Stimulated activated CD4-positive, alpha-beta T cell treated with anti-CD3 and anti-CD28 coated beads, Interleukin-1b, Interleukin-23, amount 100 ng/mL, for 1 hour (primary cell): ENCODE measurements around the gene ZNF423.

Source experiments
- DNase-seq, 2 donors: peaks; one replicate each; pipeline ENCODE4 v3.0.0-alpha.2; 2020; ENCODE audit warnings: low read depth in 2 of 2

The ZNF423 gene

GRCh38 chr16:49849037-49849753 lies 6.7 kb downstream of the ZNF423 start:
- no peak for DNase-seq

- no peak for DNase-seq
Measured at GRCh38 chr16:49848530-49848929, 7.4 kb downstream of the ZNF423 start.

GRCh38 chr16:49846800-49847199 lies 9.1 kb downstream of the ZNF423 start:
- no peak for DNase-seq

DNA sequence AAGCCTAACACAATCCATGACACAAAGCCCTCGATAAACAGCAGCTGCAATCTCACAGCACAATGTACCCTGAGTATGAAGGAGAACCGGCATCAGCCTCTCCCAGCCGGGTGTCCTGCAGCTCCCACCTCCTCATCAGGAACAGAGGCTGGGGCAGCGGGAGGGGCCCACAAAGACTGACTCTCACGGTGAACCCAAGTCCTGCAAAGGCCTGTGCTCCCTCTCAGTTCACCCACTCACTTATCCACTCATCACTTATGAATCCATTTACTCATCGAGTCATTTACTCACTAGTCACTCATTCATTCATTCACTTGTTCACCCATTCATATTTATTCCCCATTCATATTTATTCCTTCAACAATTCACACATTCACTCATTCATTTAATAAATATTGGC lies 11.6 kb downstream of the ZNF423 start:
- DNase-seq = no peak

- no peak for DNase-seq
Measured at GRCh38 chr16:49843758-49844157, 12.2 kb downstream of the ZNF423 start.

GRCh38 chr16:49842972-49843371 lies 12.9 kb downstream of the ZNF423 start:
- DNase-seq = no peak

GRCh38 chr16:49839017-49839825 lies 16.7 kb downstream of the ZNF423 start:
- DNase-seq = no peak

GRCh38 chr16:49838441-49839016 lies 17.4 kb downstream of the ZNF423 start:
- no peak for DNase-seq

GRCh38 chr16:49837688-49838410 lies 18.1 kb downstream of the ZNF423 start:
- DNase-seq = no peak

- no peak for DNase-seq
Measured at GRCh38 chr16:49836668-49837067, 19.2 kb downstream of the ZNF423 start.

- DNase-seq = no peak
Measured at GRCh38 chr16:49836218-49836617, 19.7 kb downstream of the ZNF423 start.

GRCh38 chr16:49835161-49835777 lies 20.6 kb downstream of the ZNF423 start:
- no peak for DNase-seq

GRCh38 chr16:49834531-49835151 lies 21.3 kb downstream of the ZNF423 start:
- no peak for DNase-seq

GRCh38 chr16:49833796-49834530 lies 21.9 kb downstream of the ZNF423 start:
- DNase-seq = no peak

GRCh38 chr16:49833085-49833484 lies 22.8 kb downstream of the ZNF423 start:
- DNase-seq = no peak

DNA sequence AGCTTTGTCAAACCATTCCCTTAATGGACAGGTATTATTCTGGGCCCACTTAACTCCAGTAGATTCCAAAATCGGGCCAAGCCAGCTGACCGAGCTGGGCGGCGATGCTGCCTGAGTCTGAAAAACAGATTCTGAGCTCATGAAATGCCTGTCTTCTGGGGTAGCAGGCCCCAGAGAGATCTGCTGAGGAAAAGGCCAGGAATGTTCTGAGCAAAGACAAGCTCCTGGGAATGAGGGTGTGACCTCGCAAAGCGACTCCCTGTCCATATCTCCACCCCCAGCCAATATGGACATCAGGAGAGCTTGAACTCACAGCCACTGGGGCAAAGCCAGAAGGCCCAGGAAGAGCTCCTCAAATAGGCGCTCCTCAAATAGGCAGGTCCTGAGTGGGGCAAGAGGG lies 23.7 kb downstream of the ZNF423 start:
- DNase-seq = no peak

- DNase-seq = no peak
Measured at GRCh38 chr16:49830873-49831272, 25.0 kb downstream of the ZNF423 start.

DNA sequence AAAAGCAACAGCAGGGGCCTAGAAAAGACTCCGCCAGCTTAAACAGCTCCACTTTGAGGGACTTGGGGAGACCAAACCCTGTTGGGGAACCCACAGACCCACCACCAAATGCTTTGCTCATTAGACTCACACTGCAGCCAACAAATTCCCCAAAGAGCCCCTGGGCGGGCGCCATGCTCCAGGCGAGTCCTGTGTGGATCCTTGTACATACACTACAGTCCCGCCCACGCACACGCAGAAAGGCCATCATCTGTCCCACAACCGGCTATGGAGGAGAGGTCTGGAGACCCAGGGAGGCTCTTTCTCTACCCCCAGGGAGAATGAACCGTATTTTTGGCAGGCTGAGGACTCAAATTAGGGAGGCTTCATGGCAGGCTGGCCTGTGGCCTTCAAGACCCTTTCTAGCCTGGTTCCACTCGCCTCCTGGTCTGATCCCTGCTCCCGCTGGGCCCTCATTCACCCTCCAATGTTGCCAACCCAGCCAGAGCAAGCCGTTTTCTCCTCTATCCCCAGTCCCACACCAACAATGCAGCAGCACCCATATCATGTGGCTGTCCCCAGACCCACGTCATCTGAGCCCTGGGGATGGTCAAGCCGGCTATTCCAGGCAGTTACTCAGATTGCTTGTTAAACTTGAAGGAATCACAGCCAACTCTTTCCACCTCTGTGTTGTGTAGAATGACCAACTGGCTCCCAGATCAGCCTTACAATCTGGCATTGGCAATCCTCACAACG lies 27.2 kb downstream of the ZNF423 start:
- no peak for DNase-seq

GRCh38 chr16:49827805-49828438 lies 28.0 kb downstream of the ZNF423 start:
- no peak for DNase-seq
